GM12872 (cell line): Measurements from ENCODE around the gene PEAK1.

Experiments
- CTCF ChIP-seq: IDR thresholded peaks from 3 replicates; pipeline ENCODE4 v1.5.1; 2011; ENCODE audit warnings: low read depth, mild to moderate bottlenecking, low read length, moderate library complexity; ENCODE audit not compliant: insufficient read depth

Gene PEAK1

DNA sequence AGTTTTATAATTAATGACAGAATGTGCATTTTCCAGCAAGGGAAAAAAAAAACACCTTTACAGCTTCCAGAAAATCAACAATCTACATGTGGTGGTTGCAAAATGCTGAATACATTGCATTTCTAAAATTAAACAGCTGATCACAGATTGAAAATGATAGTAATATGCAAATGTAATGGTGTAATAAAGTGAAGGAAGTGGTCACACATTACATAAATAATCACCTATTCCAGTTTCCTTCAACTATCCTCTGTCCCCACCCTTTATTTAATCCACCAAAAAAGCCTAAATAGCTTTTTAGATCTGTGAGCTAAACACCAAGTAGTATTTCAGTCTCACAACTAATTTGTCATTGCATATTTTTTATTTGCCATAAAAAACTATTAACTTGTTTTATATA lies 110.5 kb downstream of the PEAK1 start:
- TF ChIP-seq CTCF = no peak

- no peak for TF ChIP-seq CTCF
These were observed 114.0 kb downstream of the PEAK1 start for GRCh38 chr15:77305953-77306352.

DNA sequence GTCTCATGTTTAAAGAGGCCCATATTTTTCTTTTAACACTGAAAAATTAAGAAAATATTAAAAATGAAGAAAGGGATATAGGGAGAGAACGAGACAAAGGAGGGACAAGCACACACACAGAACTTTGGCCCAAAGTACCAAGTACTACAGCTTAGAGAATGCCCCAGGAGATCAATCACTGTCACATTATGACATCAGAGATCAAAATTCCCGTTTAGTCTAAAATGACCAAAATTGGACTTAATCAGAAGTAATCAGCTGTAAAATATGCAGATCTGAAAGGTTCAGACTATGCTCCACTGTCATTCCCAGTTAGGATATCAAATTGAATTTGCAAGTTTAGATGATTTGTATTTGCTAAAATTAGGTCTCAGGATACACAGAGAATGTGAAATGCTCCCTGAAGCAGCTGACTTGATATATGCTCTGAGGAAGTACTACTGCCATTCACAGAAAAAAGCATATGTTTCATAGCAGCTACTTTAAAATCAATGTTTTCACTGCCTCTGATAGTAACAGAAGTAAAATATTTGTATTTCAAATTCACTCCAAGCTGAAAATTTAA lies 123.0 kb downstream of the PEAK1 start:
- no peak for TF ChIP-seq CTCF

- TF ChIP-seq CTCF = no peak
These were observed 124.5 kb downstream of the PEAK1 start for GRCh38 chr15:77295446-77295845.

DNA sequence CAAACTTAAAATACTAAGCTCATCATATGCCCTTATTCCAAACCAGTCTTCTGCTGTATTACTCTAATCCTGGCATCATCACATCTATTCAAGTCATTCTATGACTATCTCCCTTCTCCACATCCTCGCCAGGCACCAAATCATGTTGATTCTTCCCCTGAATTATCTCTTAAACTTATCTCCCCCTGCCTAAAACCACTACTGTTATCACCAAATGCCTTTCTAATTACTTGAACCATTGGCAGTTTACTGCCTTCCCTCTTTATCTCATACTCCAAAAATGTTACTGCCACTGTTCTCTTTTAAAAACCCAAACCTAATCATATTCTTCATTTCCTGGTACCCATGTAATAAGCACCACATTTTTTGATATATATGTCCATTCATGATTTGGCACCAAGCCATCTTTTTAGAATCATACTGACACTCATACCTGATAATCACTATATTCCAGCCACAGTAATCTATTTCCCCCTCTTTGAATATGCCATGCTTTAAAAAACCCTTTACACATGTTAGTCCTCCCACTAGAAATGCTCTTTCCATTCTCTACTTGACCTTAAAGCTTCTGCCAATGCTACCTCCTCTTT lies 126.8 kb downstream of the PEAK1 start:
- no peak for TF ChIP-seq CTCF

- TF ChIP-seq CTCF = no peak
These were observed 128.8 kb downstream of the PEAK1 start for GRCh38 chr15:77291107-77291506.

GRCh38 chr15:77287385-77287784 lies 132.5 kb downstream of the PEAK1 start:
- no peak for TF ChIP-seq CTCF
